NCI-H2227 (cell line): ENCODE data around the gene C2CD4B.
A peak's percentile ranks its signal among the peaks of the same experiment; 100 is the strongest.

ENCODE experiments used
- DNase-seq: peaks from one replicate; lab custom pipeline; 2025; ENCODE audit not compliant: unreplicated experiment; lab: John Stamatoyannopoulos, UW

Gene C2CD4B

DNA sequence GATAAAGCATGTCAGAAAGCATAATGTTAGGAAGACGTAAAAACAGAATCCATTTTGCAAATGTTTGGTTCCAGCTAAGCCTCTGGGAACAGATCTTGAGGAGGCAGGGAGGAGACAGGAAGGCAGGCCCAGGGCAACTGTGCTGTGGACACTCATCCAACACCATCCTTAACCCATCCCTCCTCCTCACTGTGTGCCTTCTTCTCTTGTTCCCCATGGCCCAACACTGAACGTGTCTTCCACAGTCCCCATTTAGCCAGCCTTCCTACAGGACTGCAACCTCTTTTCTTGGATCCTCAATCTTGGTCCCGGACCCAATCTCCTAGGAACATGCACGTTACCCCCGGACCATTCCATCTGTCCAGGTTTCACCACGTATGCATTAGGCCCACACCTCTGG, 15.4 kb downstream of the C2CD4B start:
- DNase-seq: no peak

DNA sequence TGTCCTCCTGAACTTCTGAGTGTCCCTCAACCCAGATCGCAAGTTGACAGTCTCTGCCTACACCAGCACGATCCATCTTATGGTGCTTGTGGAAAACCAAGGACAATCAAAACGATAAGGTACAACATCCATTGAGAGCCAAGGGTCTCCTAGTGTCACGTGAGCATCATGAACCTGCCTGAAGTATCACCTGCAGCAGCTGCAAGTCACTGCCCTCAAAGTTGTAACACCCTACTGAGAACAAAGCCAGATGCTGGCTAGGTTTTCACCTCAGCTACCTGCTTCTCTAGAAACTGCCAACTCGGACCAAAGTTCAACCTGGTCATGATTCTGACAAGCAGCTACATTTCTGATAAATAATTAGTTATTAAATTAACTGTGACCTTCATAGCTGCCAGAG, 17.5 kb downstream of the C2CD4B start:
- DNase-seq: no peak

DNA sequence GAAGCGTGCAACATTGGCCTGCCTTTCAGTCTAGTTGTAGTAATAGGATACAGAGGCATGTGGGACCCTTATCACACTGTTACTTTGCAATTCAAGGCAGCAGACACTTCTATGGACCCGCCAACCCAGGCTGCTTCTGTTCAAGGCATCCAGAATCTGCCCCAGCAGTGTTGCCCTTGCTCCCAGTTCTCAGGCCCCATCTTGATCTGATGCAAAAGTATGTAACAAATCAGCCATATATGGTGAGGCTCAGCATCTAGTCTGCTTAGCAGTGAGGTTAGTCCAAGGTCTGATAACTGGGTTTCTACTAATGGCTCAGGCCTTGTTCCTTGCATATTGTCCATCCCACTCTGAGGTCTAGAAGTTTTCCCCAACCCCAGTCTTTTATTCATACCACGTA, 17.9 kb downstream of the C2CD4B start:
- no peak for DNase-seq

DNA sequence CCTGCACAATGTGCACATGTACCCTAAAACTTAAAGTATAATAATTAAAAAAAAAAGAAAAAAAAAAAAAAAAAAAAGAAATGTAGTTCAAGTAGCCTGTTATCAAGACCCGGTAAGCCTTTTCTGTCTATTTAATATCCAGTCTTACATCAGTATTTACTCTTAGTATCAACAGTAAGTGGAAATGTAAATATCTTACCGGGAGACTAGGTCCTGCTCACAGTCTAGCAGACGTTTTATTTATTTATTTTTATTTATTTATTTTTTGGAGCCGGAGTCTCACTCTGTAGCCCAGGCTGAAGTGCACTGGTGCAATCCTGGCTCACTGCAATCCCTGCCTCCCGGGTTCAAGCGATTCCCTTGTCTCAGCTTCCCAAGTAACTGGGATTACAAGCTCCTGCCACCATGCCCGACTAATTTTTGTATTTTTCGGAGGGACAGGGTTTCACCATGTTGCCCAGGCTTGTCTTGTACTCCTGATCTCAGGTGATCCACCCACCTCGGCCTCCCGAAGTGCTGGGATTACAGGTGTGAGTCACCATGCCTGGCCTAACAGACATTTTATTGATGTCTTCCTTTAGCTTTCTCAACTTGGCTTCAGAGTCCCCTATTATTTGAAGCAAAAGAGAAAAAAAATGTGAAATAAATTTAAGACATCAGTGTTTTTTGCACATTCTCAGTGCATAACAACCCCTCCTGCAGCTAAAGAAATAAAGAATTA, 19.9 kb downstream of the C2CD4B start:
- DNase-seq: no peak

DNA sequence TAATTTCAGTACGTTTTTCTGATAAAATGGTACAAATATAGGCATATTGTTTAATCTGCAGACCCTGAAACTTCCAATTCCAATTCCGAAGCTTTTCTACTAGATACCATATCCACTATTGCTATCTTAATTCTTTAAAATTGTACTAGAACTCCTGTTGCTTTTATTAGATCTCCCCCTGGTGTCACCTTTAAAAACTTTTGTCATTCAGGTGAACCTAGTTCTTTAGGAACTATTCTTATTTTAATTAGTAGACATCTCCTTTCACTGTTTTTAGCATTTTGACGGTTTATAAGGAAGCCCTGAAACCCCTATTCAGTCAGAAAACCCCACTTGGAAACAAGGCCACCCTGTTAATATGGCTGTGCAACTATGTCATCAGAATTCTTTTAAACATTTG, 22.3 kb downstream of the C2CD4B start:
- no peak for DNase-seq

DNA sequence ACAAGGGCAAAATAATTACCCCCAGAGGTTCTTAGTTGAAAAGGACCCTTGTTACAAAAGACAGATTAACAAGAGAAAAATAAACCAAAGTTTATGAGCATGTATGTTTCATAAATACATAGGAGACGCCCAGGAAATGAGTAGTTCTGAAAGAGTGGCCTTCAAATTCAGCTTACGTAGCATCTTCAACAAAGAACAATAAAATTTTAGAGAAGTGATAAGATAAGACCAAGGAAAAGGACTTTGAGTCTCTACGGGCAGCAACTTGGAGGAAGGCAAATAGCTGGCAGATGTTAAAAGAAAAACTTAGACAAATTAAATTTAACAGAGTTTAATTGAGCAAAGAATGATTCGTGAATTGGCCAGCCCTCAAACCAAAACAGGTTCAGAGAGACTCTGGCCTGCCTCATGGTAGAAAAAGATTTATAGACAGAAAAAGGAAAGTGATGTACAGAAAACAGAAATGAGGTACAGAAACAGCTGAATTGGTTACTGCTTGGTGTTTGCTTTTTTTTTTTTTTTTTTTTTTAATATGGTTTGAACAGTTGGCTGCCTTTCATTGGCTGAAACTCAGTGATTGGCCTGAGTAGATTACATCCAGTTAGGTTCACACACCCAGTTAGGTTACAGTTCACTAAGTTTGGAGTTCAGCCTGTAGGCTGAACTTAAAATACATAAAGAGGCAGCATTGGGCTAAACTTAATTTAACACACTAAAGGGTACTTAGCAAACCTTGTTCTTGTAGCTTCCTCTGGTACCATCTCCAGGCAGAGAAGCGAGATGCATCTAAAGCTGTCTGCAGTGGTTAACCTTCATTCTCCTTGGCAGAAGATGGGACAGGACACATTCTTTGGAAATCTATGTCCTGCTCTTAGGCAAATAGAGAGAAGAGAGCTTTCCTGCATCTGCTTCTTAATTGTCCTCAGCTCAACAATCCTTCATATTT, 23.2 kb downstream of the C2CD4B start:
- DNase-seq: no peak

DNA sequence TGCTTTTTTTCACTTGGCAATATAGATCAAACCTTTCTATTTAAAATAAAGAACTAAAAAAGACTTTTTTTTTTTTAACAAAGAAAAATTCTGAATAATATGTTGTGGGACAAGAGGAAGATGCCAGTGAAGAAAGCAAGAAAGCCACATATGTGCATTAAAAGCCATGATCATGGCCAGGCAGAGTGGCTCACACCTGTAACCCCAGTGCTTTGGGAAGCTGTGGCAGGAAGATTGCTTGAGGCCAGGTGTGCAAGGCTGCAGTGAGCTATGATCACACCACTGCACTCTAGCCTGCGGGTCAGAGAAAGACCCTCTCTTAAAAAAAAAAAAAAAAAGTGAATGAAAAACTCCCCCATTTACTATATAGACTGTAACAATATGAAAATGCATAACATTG, 23.9 kb downstream of the C2CD4B start:
- DNase-seq: no peak

DNA sequence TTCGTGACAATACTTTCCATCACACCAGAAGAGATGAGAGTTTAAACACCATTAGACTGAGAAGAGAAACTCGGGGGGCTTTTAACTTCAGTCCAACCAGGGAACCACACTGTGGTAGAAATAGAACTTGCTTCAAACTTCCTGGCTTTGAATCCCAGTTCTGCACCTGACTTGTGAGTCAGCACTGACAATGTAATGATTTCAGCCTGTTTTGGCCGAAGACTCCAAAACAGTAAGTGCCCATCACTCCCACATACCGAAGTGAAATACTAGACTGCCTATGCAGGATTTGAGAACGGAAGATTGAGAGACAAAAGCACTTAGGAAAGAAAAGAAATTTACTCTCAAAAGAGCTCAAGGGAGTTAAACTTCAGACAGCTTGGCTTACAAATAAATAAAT, 27.0 kb downstream of the C2CD4B start:
- no peak for DNase-seq

DNA sequence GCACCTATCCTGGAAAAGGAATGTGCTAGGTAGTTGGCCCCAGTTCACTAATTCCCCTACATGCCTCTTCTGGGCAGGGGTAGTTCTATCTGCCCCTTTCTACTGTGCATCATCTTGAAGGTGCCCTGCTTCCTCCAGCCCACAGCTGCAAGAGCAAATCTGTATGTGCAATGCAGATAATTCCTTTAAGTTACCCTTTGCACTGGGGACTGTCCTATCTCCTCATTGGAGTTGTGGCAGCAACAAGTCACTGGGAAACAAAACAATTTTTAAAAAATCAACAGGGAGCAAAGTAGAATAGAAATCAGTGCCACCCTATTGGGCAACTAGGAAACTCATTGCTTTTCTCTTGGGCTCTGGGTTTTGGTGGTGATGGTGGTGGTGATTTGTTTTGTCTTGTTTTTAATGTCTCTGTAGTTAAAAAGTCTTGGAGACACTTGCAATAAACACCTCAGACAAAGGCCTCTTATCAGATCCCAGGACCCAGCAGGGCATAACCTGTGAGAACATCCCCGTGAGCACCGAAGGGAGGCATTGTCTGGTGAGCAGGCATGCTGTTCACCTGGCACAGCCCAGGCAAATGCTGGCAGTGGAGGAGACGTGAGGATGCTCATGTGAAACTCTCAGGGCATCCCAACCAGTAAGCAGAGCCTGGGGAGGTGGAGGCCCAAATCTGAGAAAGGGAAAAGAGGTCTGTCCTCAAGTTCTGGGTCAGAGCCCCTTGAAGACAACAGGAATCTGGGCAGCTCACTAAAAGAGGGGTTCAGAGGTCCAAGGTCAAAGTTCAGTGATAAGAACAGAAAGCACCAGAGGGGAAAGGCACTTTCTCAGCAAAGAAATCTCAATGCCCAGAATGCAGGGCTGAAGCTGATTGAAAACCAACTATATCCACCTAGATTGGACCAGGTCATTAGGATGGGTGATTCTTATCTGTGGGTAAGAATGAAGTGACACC, 27.9 kb downstream of the C2CD4B start:
- no peak for DNase-seq

DNA sequence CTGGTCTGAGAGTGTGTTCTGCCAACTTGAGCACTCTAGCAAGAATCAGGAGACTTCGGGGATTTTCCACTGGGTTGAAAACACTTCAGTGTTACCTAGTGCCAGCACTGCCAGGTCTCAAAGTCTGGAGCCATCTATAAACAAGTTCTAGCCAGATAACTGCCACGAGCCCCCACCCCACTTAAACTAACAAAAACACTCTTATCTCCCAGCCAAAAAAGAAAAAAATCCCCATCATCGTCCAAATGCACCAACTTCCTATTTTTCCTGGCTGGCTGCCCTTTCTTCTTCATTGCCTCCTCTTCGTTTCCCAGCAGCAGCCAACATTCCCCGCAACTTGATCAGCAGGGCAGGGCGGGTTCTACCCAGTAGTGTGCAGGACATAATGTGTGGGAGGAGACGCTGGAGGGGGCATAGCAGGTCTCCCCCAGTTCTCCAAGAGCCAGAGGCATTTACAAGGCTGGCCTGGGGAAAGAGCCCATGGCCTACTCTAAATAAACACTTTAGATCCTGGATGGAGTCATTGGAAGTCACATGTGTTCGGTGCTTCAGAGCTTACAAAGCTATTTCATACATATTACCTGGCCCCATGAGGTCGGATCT, 29.5 kb downstream of the C2CD4B start:
- no peak for DNase-seq

DNA sequence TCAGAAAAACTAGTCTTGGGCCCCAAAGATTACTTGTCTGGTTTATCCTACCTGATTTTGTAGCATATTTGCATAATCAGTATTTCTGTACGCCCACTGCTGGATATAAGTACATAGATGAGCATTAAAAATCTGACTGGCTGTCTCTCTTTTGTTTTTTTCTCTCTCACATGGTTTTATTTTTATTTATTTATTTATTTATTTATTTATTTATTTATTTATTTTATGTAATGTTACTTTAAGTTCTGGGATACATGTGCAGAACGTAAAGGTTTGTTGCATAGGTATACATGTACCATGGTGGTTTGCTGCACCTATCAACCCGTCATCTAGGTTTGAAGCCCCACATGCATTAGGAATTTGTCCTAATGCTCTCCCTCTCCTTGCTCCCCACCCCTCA, 31.9 kb downstream of the C2CD4B start:
- DNase-seq: no peak

DNA sequence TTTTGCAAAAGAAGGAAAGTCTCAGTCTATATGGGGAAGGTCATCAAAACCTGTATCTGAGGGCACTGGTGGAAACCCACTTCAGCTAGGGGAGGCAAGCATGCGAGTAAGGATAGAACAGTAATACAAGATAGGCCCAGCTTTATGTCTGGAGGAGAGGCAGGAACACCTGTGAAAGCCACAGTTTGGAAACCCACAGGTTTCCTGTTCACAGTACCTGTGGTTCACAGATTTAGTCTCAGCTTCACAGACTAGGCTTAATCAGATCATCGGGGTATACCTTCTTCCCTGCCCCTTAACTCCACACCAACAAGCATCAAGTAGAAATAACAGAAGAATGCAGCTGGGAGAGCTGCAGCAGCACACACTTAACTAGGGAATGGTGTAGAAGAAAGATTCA, 36.2 kb downstream of the C2CD4B start:
- no peak for DNase-seq

DNA sequence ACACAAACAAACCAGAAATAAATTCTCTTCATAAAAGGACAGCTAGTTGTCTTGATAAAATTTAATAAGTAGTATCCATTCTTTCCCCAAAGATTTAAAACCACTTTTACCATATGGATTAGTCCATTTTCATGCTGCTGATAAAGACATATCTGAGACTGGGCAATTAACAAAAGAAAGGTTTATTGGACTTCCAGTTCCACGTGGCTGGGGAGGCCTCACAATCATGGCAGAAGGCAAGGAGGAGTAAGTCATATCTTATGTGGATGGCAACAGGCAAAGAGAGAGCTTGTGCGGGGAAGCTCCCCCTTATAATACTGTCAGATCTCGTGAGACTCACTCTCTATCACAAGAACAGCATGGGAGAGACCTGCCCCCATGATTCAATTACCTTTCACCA, 38.7 kb downstream of the C2CD4B start:
- DNase-seq: no peak

DNA sequence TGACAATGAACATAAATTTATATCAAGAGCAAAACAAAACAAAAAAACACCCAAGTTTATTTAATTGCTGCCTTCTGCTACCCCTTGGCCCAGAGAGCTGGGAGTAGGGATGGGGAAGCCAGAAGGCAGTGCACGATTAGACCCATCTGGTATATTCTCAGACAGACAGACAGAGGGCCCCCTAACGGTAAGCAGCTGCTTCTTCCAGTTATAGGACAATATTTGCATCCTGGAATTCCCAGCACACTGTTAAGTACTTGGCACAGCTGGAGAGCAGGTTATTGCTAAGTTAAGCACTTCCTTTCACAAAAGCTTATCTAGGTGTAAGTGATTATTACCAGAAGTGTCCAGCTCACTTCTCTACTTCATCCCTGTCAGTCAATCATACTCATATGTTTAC, 39.3 kb downstream of the C2CD4B start:
- DNase-seq: peak; percentile 56

DNA sequence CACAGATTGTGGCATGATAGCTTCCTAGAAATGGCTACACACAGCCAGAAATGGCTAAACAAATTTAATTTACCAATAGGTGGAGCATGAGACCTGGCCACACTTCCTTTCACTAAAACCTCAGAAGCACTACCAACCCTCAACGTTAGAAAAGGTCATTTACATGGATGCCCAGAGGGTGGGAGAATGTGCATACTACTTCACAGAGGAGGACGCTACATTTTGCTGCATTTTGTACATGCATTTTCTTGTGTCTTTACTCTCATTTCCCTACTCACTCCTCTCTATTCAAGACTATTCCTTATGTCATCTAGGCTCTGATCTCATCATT, 40.1 kb downstream of the C2CD4B start:
- no peak for DNase-seq

DNA sequence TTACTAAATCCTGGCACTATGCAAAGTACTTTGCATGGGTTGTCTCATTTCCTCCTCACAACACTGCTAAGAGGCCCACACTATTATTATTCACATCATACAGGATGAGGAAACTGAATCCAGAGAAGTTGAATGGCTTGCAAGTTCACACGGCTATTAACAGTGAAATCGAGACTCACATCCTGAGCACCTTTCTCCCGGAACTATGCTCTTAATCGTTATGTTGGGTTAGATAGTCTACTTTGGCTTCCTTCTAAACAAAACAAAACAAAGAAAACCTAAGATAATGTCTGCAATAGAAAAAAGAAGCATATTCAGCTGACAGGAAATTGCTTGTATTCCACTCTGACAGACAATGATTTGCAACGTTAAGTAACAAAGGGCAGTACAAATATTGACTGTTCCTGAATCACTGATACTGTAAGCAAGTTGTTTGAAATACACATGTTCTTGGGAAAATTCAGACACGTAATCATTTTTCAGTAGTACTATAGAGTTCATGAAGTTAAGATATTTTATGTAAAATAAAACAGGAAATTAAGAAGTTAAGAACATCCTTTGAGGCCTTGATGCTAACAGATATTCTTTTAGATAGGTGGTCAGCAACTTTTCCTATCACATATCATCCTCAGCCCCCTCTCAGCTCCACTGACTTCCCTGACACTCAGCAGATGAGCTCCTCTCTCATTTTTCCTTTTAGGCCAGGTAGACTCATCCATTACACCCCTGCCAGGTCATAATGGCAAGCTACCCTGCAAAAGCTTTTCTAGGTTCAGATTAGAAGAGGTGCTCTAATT, 40.7 kb downstream of the C2CD4B start:
- DNase-seq: no peak

DNA sequence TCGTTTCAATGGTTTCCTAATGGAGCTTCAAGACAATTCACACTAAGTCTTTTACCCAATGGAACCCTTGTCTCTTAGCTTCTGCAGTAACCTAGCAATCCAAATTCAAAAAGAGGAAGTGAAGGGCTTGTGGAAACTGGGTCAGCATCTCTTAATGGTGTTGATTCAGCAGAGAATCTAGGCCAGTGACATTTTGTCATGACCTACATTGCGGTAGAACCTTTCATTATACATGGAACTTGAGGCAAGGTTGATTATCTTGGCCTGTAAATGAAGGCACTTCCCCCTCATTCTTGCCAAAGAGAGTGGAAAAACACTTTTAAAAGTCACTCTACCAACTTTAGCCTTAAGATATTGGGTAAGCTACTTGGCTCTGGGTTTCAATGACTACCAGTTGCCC, 42.8 kb downstream of the C2CD4B start:
- DNase-seq: no peak

DNA sequence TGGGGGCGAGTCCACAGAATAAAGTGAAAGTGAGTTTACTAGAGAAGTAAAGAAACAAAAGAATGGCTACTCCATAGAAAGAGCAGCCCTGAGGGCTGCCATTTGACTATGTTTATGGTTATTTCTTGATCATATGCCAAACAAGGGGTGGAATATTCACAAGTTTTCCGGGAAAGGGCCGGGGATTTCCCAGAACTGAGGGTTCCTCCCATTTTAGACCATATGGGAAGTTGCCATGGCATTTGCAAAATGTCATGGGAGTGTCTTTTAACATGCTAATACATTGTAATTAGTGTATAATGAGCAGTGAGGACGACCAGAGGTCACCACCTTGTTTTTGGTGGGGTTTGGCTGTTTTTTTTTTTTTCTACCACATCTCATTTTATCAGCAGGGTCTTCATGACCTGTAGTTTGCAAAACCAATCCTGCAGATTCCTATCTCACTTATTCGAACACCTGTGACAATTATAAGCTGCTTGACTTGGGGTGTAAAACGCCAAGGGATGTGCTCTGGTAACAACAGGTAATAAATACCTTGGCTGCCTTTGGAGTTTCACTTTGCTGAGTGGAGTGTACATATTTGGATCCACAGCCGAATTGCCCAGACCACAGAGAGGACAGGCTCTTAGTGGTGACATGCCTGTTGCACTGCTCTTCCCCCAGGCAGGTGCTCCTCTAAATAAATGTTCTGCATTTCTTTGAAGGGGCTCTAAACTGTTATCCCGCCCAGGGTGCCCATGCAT, 43.6 kb downstream of the C2CD4B start:
- DNase-seq: no peak

DNA sequence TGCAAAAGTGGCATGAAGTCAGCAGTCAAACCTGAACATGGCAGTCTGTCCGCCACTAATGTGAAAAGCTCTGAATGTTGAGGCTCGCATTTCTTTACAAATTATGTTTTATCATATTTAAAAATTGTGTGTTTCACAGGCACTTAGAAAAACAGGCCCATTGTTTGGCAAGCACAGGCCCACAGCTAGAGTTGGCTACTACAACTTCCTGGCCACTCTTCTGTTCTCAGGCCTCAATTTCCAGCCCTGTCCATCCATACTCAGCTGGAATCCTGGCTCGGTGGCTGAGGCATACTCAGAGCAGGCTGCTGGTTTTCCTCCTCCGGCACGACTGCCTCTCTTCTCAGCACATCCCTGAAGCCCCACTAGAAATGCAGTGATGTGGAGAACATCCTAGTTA, 44.3 kb downstream of the C2CD4B start:
- DNase-seq: no peak

DNA sequence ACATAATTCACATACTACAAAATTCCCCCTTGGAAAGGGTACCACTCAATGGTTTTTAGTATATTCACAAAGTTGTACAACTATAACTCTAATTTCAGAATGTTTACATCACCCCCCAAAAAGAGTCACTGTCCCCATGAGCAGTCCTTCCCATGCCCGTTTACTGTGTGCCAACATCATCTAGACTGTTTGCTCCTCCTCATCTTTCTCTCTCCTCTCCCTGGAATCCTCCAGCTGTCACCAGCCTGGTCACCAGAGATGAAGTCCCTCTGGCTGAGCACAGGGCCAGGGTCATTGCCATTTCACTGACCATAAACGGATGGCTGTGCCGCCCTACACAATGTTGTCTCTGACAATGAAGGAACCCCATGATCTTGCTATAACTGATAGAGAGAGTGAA, 45.2 kb downstream of the C2CD4B start:
- no peak for DNase-seq
